HFF-Myc (cell line): Measurements from ENCODE around the gene TFPT.

Experiments used
- DNase-seq: peaks from one replicate; pipeline ENCODE4 v3.0.0-alpha.2; 2011; ENCODE audit warnings: low read depth; ENCODE audit errors: extremely low read depth
- H3K4me3 ChIP-seq: replicated peaks from 2 replicates; pipeline ENCODE4 v1.5.1; 2011; ENCODE audit warnings: low read depth, mild to moderate bottlenecking, control low read depth, low read length
- CTCF ChIP-seq: IDR thresholded peaks from 2 replicates; pipeline ENCODE4 v1.5.1; 2012; ENCODE audit warnings: mild to moderate bottlenecking, low read depth, low read length, control low read depth; ENCODE audit errors: missing control alignments

TFPT gene

GRCh38 chr19:54129617-54129996 is 14.2 kb upstream of the TFPT start:
- DNase-seq = no peak
- no peak overlapping the region for H3K4me3 ChIP-seq
- TF ChIP-seq CTCF = no peak

GRCh38 chr19:54128796-54129616 is 13.5 kb upstream of the TFPT start:
- H3K4me3 ChIP-seq = no peak overlapping the region
- no peak for DNase-seq
- no peak for TF ChIP-seq CTCF

GRCh38 chr19:54128441-54128725 is 12.9 kb upstream of the TFPT start:
- H3K4me3 ChIP-seq = no peak overlapping the region
- TF ChIP-seq CTCF = no peak
- DNase-seq = no peak

GRCh38 chr19:54127688-54128440 is 12.4 kb upstream of the TFPT start:
- no peak for DNase-seq
- no peak overlapping the region for H3K4me3 ChIP-seq
- no peak for TF ChIP-seq CTCF

- DNase-seq = no peak
- TF ChIP-seq CTCF = no peak
Observed at GRCh38 chr19:54125713-54126112, 10.3 kb upstream of the TFPT start.

GRCh38 chr19:54124393-54124792 is 8.9 kb upstream of the TFPT start:
- H3K4me3 ChIP-seq = no peak overlapping the region
- no peak for DNase-seq
- no peak for TF ChIP-seq CTCF

More at GRCh38 chr19:54125713-54126112, 10.3 kb upstream of the TFPT start:
- no peak overlapping the region for H3K4me3 ChIP-seq
